ENCODE measurements around the gene CRIP2. TPM values are rescaled to one million over a fixed set of nuclear protein-coding genes. Genes with fewer than 3 reads are reported as not detected.

CRIP2 gene
- total RNA-seq, 1 donor from 2014 or later = 71.8 TPM

GRCh38 chr14:105495101-105495989 is 20.7 kb downstream of the CRIP2 start:
- no peaks in the 10 kb centered on the region for H3K9me3 ChIP-seq (ENCODE audit: insufficient read depth, low read depth, low read length)
- DNase-seq (ENCODE audit: low read depth) = no peak
- no peak overlapping the region for H3K4me3 ChIP-seq (ENCODE audit: insufficient read depth, low read depth, low read length)
- no peak overlapping the region for H3K27ac ChIP-seq (ENCODE audit: low read depth, low read length)
- Mint-ChIP-seq H3K36me3 (ENCODE audit: low read depth, unreplicated experiment) (no peaks in the 10 kb centered on the region), H3K27me3 (ENCODE audit: low read depth, unreplicated experiment) (no peaks in the 10 kb centered on the region), H3K27ac (ENCODE audit: unreplicated experiment) (no peak overlapping the region), H3K4me3 (ENCODE audit: unreplicated experiment) (no peak overlapping the region), H3K4me1 (ENCODE audit: low read depth, unreplicated experiment) (no peaks in the 10 kb centered on the region), H3K9me3 (ENCODE audit: unreplicated experiment) (no peaks in the 10 kb centered on the region)
- H3K4me1 ChIP-seq (ENCODE audit: insufficient read depth, low read length) = peaks cover 3% of the 10 kb centered on the region
- H2AFZ ChIP-seq (ENCODE audit: low read depth, low read length) = no peak overlapping the region
- no peak overlapping the region for H3K4me2 ChIP-seq (ENCODE audit: low read length)
- peaks cover 5% of the 10 kb centered on the region for H4K20me1 ChIP-seq (ENCODE audit: insufficient read depth, low read length)
- no peak for FAIRE-seq
- TF ChIP-seq EZH2 (IDR thresholded peaks at IDR 0.05; ENCODE audit: insufficient read depth, low read length) = no peak
- TF ChIP-seq, protein P1, sequence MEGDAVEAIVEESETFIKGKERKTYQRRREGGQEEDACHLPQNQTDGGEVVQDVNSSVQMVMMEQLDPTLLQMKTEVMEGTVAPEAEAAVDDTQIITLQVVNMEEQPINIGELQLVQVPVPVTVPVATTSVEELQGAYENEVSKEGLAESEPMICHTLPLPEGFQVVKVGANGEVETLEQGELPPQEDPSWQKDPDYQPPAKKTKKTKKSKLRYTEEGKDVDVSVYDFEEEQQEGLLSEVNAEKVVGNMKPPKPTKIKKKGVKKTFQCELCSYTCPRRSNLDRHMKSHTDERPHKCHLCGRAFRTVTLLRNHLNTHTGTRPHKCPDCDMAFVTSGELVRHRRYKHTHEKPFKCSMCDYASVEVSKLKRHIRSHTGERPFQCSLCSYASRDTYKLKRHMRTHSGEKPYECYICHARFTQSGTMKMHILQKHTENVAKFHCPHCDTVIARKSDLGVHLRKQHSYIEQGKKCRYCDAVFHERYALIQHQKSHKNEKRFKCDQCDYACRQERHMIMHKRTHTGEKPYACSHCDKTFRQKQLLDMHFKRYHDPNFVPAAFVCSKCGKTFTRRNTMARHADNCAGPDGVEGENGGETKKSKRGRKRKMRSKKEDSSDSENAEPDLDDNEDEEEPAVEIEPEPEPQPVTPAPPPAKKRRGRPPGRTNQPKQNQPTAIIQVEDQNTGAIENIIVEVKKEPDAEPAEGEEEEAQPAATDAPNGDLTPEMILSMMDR (IDR thresholded peaks at IDR 0.05; ENCODE audit: insufficient read depth, low read depth, low read length) = no peak
- no peaks in the 10 kb centered on the region for H3K36me3 ChIP-seq (ENCODE audit: insufficient read depth, low read length)
- no peaks in the 10 kb centered on the region for H3K27me3 ChIP-seq (ENCODE audit: insufficient read depth, low read length)
- peaks cover 8% of the 10 kb centered on the region for H3K79me2 ChIP-seq (ENCODE audit: insufficient read depth, low read length)
- no peak overlapping the region for H3K9ac ChIP-seq (ENCODE audit: low read length)

DNA sequence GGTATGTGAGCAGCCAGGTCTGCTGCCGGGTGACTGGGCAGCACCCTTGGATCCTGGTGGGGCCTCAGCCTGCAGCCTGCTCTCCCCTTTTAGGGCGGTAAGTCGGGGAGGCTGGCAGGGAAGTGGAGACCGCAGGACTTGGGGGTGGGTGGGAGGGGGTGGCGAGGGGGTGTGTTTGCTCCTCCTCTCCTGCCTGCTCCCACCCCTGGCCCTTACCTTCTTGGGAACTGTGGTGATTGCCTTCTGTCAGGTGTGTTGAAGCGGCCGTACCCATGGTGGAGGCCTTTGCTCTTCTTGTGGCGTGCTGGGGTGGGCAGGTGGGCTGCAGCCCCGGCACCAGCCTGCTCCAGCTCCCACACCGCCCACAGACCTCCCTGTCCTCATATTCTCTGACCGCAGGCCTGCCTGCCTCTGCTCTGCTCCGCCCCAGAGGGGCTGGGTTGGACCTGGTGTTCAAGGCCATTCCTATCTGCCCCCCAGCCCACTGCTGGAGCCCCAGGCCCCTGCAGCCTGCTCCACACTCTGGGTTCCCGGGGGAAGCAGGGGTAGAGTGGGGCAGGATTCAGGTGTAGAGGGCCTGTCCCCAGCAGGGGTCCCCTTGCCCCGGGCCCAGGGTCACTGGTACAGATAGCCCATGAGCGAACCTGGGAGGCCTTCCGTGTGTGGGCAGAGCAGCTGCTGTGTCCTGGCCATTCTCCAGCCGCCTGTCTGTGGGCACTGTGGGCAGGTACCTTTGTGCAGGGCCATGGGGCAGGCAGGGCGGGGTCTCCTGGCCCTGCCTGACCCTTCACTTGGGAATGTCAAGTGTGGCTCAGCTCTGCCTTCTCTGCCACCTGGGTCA is 21.6 kb downstream of the CRIP2 start:
- Histone ChIP-seq H2AFZ (ENCODE audit: low read depth, low read length) (no peak overlapping the region), H3K9me3 (ENCODE audit: insufficient read depth, low read depth, low read length) (no peaks in the 10 kb centered on the region), H3K9ac (ENCODE audit: low read length) (no peak overlapping the region), H3K36me3 (ENCODE audit: insufficient read depth, low read length) (no peaks in the 10 kb centered on the region), H3K4me3 (ENCODE audit: insufficient read depth, low read depth, low read length) (no peak overlapping the region), H3K79me2 (ENCODE audit: insufficient read depth, low read length) (peaks cover 8% of the 10 kb centered on the region), H3K27me3 (ENCODE audit: insufficient read depth, low read length) (no peaks in the 10 kb centered on the region), H3K4me1 (ENCODE audit: insufficient read depth, low read length) (peaks cover 3% of the 10 kb centered on the region), H4K20me1 (ENCODE audit: insufficient read depth, low read length) (peaks cover 5% of the 10 kb centered on the region), H3K4me2 (ENCODE audit: low read length) (no peak overlapping the region), H3K27ac (ENCODE audit: low read depth, low read length) (no peak overlapping the region)
- Mint-ChIP-seq H3K9me3 (ENCODE audit: unreplicated experiment) (no peaks in the 10 kb centered on the region), H3K27ac (ENCODE audit: unreplicated experiment) (no peak overlapping the region), H3K4me1 (ENCODE audit: low read depth, unreplicated experiment) (no peaks in the 10 kb centered on the region), H3K27me3 (ENCODE audit: low read depth, unreplicated experiment) (no peaks in the 10 kb centered on the region), H3K4me3 (ENCODE audit: unreplicated experiment) (no peak overlapping the region), H3K36me3 (ENCODE audit: low read depth, unreplicated experiment) (no peaks in the 10 kb centered on the region)
- TF ChIP-seq, protein P1 (IDR thresholded peaks at IDR 0.05; ENCODE audit: insufficient read depth, low read depth, low read length) = no peak
- TF ChIP-seq EZH2 (IDR thresholded peaks at IDR 0.05; ENCODE audit: insufficient read depth, low read length) = no peak
- FAIRE-seq (no peak), DNase-seq (ENCODE audit: low read depth) (no peak)
